Measurements from ENCODE around the gene ASB11. TPM values are rescaled to one million over a fixed set of nuclear protein-coding genes. Genes with fewer than 3 reads are reported as not detected.

Gene ASB11
- total RNA-seq, 1 donor from 2014 or later, result not detected

DNA sequence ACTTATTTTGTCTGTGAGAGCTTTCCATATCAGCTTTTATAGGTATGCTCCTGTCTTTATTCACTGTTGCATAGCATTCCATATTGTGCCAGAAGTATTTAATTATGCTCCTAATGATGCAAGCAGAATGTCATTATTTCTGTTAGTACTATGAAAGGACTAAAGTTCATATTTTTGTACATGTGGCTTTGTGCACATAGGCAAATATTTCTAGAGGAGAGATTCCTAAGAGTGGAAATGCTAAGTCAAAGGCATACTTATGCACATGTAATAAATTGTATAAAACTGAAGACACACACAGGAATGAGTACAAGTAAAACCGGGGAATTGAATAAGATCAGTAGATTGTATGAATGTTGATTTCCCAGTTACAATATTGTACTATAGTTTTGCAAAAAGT, 43.7 kb downstream of the ASB11 start:
- no peak for DNase-seq (ENCODE audit: low read depth)
- TF ChIP-seq, protein P1, sequence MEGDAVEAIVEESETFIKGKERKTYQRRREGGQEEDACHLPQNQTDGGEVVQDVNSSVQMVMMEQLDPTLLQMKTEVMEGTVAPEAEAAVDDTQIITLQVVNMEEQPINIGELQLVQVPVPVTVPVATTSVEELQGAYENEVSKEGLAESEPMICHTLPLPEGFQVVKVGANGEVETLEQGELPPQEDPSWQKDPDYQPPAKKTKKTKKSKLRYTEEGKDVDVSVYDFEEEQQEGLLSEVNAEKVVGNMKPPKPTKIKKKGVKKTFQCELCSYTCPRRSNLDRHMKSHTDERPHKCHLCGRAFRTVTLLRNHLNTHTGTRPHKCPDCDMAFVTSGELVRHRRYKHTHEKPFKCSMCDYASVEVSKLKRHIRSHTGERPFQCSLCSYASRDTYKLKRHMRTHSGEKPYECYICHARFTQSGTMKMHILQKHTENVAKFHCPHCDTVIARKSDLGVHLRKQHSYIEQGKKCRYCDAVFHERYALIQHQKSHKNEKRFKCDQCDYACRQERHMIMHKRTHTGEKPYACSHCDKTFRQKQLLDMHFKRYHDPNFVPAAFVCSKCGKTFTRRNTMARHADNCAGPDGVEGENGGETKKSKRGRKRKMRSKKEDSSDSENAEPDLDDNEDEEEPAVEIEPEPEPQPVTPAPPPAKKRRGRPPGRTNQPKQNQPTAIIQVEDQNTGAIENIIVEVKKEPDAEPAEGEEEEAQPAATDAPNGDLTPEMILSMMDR (conservative IDR thresholded peaks at IDR 0.05; ENCODE audit: low read depth, low read length), result no peak

DNA sequence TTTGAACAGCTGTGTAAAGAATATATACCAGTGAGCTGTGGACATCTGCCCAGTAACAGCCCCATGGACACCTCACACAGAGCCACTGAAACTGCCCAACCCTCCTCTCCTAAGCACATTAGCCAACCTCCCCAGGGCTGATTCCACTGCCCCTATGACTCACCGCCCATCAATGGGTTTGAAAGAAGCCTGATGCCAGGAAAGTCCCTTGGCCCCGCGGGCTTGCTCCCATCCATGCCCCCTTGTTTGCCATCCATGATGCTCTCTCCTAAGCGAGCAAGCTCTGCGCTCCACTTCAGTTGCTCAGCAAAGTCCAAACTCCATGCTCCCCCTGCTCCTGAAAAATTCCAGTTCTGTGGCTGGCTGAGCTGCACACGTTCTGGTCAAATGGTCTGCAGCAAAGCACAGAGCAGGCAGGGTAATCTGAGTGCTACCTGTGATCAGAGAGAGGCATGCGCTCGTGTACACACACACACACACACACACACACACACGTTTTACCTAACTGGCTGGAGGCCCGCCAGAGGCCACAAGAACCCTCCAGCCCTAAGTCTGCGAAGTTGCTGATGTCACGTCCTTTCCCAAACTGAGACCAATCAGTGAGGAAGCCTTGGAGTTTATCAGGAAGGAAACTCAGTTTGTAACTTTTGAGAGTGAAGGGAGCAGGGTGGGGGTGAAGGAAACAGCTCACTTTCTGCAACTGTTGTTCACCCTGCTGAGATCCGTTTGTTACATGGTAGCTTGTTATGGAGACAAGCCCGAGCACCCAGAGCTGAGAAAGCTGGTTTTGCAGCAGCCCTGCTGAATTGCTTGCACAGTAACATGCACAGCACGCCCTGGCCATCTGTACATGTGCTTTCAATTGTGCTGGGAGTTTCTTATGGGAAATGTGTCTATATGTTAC, 45.6 kb downstream of the ASB11 start, which contains the start of gene ASB9:
ASB9 (minus strand) TSS at position 466 of the 904 bp plus-strand sequence; CDS start at position 257, 209 bp downstream.
- TF ChIP-seq, protein P1 (conservative IDR thresholded peaks at IDR 0.05; ENCODE audit: low read depth, low read length), result no peak
- peak; percentile 86 for DNase-seq (ENCODE audit: low read depth)
- H3K4me3 ChIP-seq (ENCODE audit: low read depth, low read length), result peak within 1 kb of the TSS; percentile 41

More for the DNA sequence above, 43.7 kb downstream of the ASB11 start:
- H3K4me3 ChIP-seq (ENCODE audit: low read depth, low read length), result no peak overlapping the region

DNA sequence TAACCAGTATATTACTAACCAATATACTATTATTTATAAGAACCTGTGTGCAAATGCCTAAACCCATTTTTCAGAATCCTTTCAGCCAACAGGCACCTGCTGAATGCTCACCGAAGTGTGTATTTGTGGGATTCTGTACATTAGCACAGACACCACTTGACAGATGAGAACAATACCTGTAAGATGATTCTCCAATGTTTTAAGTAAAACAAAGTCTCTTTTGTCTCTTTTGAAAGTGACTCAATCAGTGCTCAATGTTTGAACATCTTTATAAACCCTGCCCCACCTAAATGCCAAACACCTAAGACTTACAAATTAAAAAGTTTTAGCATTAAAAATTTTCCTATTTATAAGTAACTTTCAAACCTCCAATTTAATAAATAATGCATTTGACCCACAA, 46.3 kb downstream of the ASB11 start:
- DNase-seq (ENCODE audit: low read depth), result no peak
- H3K4me3 ChIP-seq (ENCODE audit: low read depth, low read length), result no peak overlapping the region
- TF ChIP-seq, protein P1 (conservative IDR thresholded peaks at IDR 0.05; ENCODE audit: low read depth, low read length), result no peak

DNA sequence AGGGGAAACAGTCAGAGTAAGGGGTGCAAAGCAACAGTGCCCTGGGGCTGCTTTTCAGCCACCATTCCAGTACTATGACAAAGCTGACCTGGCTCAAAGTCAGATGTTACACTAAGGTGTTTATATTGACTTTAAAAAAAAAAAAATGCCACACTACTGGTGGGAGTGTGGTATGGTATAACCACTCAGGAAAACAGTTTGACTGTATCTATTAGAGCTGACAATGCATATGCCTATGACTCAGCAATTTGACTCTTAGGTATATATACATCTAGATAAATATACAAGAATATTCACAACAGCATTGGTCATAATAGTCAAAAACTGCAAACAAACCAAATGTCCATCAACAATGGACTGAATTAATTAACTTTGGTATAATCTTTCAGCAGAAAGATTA, 60.6 kb downstream of the ASB11 start:
- TF ChIP-seq, protein P1 (conservative IDR thresholded peaks at IDR 0.05; ENCODE audit: low read depth, low read length), result no peak
- no peak for DNase-seq (ENCODE audit: low read depth)
- no peak overlapping the region for H3K4me3 ChIP-seq (ENCODE audit: low read depth, low read length)

- DNase-seq (ENCODE audit: low read depth), result no peak
- H3K4me3 ChIP-seq (ENCODE audit: low read depth, low read length), result no peak overlapping the region
- TF ChIP-seq, protein P1 (conservative IDR thresholded peaks at IDR 0.05; ENCODE audit: low read depth, low read length), result no peak
Measured at GRCh38 chrX:15245896-15246295, 69.5 kb downstream of the ASB11 start.

- DNase-seq (ENCODE audit: low read depth), result no peak
- no peak overlapping the region for H3K4me3 ChIP-seq (ENCODE audit: low read depth, low read length)
- TF ChIP-seq, protein P1 (conservative IDR thresholded peaks at IDR 0.05; ENCODE audit: low read depth, low read length), result no peak
Measured at GRCh38 chrX:15244421-15244820, 71.0 kb downstream of the ASB11 start.

Measured in epithelial cell of proximal tubule (primary cell).